Thymus (tissue), 2 donors: ENCODE data around the gene PSMG1. TPM values are rescaled to one million over a fixed set of nuclear protein-coding genes. Genes with fewer than 3 reads are reported as not detected.

Experiments used
- polyA plus RNA-seq: library from polyadenylated mRNA; stranded (reverse); fragments of 200-250 nt; gene quantifications from one replicate; pipeline ENCODE4 v1.2.3, GENCODE V29; 2013
- total RNA-seq: library from RNA; stranded (reverse); fragments of 120-200 nt; gene quantifications from one replicate; pipeline ENCODE4 v1.2.4, GENCODE V29; 2013
- donor health status: healthy.

Gene PSMG1
- total and polyA plus RNA-seq, 2 donors, result 41.2 to 57.2 TPM

Other genes starting within 250 kb of the PSMG1 start
- gene BRWD1, start 130.2 kb upstream of the PSMG1 start, total RNA-seq, result 35.1 TPM
- gene BRWD1, start 130.2 kb upstream of the PSMG1 start, polyA plus RNA-seq, result 25.1 TPM
- gene HMGN1, start 165.6 kb upstream of the PSMG1 start, total RNA-seq, result 457 TPM
- 382 TPM for gene HMGN1, start 165.6 kb upstream of the PSMG1 start, polyA plus RNA-seq